Measurements from ENCODE around the gene ANK3.

Gene ANK3

DNA sequence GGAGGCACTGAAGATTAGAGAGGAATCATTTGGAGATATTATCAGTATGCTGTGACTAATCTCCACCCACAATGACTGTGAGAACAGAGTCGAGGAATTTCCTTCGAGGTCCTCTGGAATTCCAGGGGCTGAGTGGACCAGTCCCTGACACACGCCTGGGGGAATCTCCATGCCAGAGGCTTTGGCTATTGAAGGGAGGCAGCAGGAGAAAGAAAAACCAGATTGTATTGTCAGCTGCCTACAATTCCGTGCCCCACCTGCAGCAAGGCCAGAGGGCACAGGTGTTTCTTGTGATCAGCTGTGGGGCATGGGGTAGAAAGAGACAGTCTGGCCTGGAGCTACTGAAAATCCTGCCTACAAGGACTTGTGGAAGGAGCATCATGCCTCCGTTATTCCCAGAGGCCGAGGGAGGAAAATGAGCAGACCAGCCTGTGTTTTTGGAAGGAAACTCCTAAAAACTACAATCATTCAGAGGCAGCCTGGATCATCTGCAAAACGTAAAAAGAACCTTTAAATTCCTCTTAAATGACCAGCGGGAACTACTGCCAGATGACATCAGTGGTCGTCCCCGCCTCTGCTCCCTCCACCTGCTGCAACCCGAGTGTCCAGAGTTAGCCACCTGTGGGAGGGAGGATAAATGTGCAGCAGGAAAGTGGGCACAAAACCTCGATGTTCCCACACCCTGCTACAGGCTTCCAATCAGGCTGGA is 25.4 kb upstream of the ANK3 start:
- no peak overlapping the region for H3K4me3 ChIP-seq (ENCODE audit: low read length)
- DNase-seq (ENCODE audit: low read depth, low spot score): no peak

DNA sequence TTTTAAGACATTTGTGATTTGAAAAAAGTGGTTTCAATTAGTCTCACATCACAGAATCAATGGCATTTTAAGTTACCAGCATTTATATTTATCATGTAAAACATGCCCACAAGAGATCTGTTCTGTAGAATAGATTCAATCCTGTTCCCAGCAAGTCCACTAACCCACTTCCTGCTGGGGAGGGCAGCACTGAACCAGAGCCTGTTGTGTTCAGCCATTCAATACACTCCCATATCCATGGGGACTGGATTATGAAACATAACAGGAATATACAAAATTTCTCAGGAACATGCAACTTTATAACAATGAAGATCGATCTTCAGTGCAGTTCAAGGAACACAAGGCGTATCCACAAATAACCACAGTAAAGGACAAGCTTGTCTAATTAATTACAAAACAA is 24.4 kb upstream of the ANK3 start:
- no peak for DNase-seq (ENCODE audit: low read depth, low spot score)
- H3K4me3 ChIP-seq (ENCODE audit: low read length): no peak overlapping the region

- no peak overlapping the region for H3K4me3 ChIP-seq (ENCODE audit: low read length)
- DNase-seq (ENCODE audit: low read depth, low spot score): no peak
These were observed 23.8 kb upstream of the ANK3 start for GRCh38 chr10:60413306-60414012.

- DNase-seq (ENCODE audit: low read depth, low spot score): no peak
- no peak overlapping the region for H3K4me3 ChIP-seq (ENCODE audit: low read length)
These were observed 21.3 kb upstream of the ANK3 start for GRCh38 chr10:60410970-60411369.

DNA sequence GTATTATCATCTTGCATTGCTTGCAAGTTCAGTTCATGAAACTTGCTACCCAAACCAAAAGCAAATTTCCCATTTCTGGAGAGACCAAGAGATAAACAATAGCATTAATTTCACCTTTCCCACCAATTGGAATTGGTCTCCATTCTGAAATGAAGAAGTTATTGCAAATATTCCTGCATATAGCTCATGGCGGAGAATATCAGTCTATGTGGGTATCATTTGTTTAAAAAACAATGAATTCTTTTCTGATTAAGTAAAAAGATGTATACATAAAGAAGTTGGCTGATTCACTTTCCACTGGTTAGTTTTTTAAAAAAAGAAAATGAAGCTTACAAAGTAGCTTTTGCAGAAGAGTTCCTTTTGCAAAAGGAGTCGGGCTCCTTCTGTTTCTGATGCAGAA is 19.5 kb upstream of the ANK3 start:
- DNase-seq (ENCODE audit: low read depth, low spot score): no peak
- H3K4me3 ChIP-seq (ENCODE audit: low read length): no peak overlapping the region

DNA sequence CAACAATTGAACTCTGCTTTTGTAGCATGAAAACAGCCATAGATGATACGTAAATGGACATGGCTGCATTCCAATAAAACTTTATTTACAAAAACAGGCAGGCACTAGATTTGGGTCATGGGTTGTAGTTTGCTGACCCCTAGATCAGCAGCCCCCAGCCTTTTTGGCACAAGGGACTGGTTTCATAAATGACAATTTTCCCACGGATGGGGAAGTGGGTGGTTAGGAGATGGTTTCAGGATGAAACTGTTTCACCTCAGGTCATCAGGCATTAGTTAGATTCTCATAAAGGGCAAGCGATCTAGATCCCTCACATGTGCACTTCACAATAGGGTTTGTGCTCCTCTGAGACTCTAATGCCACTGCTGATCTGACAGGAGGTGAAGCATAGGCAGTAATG is 16.5 kb upstream of the ANK3 start:
- no peak overlapping the region for H3K4me3 ChIP-seq (ENCODE audit: low read length)
- no peak for DNase-seq (ENCODE audit: low read depth, low spot score)

DNA sequence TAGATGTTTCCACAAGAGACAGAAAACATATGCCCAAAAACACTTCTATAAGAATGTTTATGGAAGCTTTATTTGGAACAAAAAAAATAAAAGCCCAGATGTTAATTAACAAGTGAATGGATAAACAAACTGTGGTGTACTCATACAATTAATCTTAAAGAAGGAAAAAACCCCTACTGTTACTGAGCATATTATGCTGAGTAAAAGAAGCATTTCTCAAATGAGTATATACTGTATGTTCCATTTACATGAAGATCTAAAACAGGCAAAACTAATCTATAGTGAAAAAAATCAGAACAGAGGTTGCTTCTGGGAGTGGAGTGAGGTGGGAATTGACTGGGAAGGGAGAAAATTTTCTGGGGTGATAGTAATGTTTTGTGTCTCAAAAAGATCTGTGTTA is 15.5 kb upstream of the ANK3 start:
- H3K4me3 ChIP-seq (ENCODE audit: low read length): no peak overlapping the region
- DNase-seq (ENCODE audit: low read depth, low spot score): no peak

- no peak overlapping the region for H3K4me3 ChIP-seq (ENCODE audit: low read length)
- no peak for DNase-seq (ENCODE audit: low read depth, low spot score)
These were observed 13.6 kb upstream of the ANK3 start for GRCh38 chr10:60403168-60403873.

DNA sequence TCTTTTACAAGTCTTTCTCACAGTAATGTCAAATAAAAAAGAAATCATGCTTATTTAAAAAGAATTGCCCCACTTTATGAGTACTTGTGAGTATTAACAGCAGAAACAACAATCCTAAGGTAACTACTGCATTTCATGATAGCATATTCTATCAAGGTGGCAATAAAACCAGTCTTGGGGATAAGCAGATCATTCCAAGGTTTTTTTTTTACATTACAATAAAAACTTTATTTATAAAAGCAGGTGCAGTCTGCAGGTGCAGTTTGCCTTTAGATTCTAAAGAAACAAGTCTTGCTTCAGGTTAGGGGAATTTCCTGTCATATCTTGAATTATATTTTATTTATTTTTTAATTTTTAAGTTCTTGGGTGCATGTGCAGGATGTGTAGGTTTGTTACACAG is 10.7 kb upstream of the ANK3 start:
- H3K4me3 ChIP-seq (ENCODE audit: low read length): no peak overlapping the region
- DNase-seq (ENCODE audit: low read depth, low spot score): no peak

GRCh38 chr10:60399328-60399727 is 9.7 kb upstream of the ANK3 start:
- no peak overlapping the region for H3K4me3 ChIP-seq (ENCODE audit: low read length)
- no peak for DNase-seq (ENCODE audit: low read depth, low spot score)

DNA sequence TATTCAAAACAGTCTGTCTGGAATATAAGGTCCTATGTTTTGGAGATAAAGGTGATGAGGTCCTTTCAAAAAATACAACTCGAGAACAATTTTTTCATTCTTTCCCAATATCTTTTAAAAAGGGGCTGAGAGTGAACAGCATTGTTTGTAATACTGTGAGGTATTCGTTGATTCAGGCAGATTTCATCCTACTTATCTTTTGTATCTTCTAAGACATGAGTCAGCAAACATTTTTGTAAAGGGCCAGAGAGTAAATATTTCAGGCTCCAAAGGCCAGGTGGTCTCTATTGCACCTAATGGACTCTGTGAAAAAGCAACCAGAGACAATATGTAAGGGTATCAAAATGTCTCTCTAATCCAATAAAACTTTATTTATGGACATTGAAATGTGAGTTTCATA is 8.1 kb upstream of the ANK3 start:
- no peak overlapping the region for H3K4me3 ChIP-seq (ENCODE audit: low read length)
- DNase-seq (ENCODE audit: low read depth, low spot score): no peak

- DNase-seq (ENCODE audit: low read depth, low spot score): no peak
- no peak overlapping the region for H3K4me3 ChIP-seq (ENCODE audit: low read length)
These were observed 7.1 kb upstream of the ANK3 start for GRCh38 chr10:60396766-60397165.

DNA sequence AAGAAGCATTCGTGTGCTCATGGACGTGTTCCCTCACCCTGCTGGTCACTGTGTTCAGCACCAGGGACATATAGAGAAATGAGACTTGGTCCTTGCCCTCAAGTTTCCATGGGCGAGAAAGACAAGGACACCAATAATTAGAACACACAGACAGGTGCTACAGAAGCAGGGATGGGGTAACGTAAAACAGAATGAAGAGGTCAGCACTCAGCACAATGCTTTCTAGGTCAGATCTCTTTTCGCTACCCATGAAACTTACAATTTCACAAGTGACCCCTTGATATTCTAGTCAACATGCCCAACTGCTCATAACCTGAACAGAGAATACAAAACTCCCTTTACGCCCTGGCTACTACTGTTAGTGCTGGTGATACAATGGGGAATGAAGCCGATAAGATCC is 6.0 kb upstream of the ANK3 start:
- no peak overlapping the region for H3K4me3 ChIP-seq (ENCODE audit: low read length)
- no peak for DNase-seq (ENCODE audit: low read depth, low spot score)

GRCh38 chr10:60394446-60394845 is 4.8 kb upstream of the ANK3 start:
- DNase-seq (ENCODE audit: low read depth, low spot score): peak; percentile 22
- H3K4me3 ChIP-seq (ENCODE audit: low read length): no peak overlapping the region

- no peak overlapping the region for H3K4me3 ChIP-seq (ENCODE audit: low read length)
- DNase-seq (ENCODE audit: low read depth, low spot score): no peak
These were observed 550 bp upstream of the ANK3 start for GRCh38 chr10:60390224-60390626.

GRCh38 chr10:60388709-60389301 is 870 bp downstream of the ANK3 start:
- no peak overlapping the region for H3K4me3 ChIP-seq (ENCODE audit: low read length)
- DNase-seq (ENCODE audit: low read depth, low spot score): no peak

DNA sequence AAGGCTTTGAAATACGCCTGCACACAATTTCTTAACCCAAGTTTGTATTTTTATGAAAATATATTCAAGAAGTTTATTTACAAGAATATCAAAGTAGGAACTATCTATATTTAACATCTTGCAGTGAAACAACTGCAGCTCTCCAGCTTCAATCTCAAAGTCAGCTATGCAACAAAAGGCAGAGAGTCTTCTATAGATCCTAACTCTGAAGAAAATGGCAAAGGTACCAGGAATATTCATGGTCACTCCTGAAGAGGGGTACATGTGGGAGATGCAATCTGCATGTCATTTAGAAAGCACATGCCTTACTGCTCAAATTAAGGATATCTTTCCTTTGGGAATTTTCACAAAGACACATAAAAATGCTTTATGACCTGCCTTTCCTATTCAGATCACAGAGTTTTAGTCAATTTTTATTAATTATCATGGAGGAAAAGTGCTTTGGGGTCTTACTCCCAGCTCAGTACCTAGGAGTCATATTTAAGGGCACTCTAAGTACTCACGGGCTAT is 1.5 kb downstream of the ANK3 start:
- no peak for DNase-seq (ENCODE audit: low read depth, low spot score)
- H3K4me3 ChIP-seq (ENCODE audit: low read length): no peak overlapping the region

GRCh38 chr10:60387531-60387930 is 2.1 kb downstream of the ANK3 start:
- no peak for DNase-seq (ENCODE audit: low read depth, low spot score)
- no peak overlapping the region for H3K4me3 ChIP-seq (ENCODE audit: low read length)

DNA sequence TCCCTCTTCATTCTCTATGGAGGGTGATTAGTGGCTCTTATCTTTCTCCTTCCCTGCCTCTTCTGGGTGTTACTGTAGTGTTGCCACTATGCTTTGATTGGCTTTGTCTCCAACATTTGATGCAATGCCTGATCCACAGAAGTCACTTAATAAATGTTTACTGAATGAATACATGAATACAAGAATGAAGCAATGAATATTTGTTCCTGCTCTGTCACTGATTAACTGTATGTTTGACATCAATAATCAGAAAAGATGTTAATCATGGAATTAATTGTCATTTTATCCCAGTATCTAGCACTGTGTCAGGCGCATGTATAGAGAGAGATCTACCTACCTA is 4.3 kb downstream of the ANK3 start:
- DNase-seq (ENCODE audit: low read depth, low spot score): no peak
- H3K4me3 ChIP-seq (ENCODE audit: low read length): no peak overlapping the region

Measured in Jurkat, Clone E6-1 (cell line).